SK-N-SH treated with all-trans-retinoic acid at 6 μM for 48 hours (cell line): ENCODE data around the gene SRPRA.

ENCODE experiments used
- ATAC-seq: fragments of 200-7000 bp; cut with Tn5 transposase; 3 replicates; pipeline ENCODE4 v1.9.1; 2020; ENCODE audit warnings: mild to moderate bottlenecking, moderate library complexity
- ARNTL ChIP-seq: fragments of 450-650 bp; formaldehyde crosslinking; IDR thresholded peaks from 2 replicates; pipeline ENCODE4 v1.5.0; 2020; ENCODE audit warnings: low read depth, mild to moderate bottlenecking, moderate library complexity, borderline replicate concordance
- BACH2 ChIP-seq: fragments of 250-450 bp; sonication (Bioruptor Pico); IDR thresholded peaks from 2 replicates; pipeline ENCODE4 v1.9.0; 2021; ENCODE audit warnings: mild to moderate bottlenecking, borderline replicate concordance
- CREB5 ChIP-seq: fragments of 250-450 bp; sonication (Bioruptor Pico); IDR thresholded peaks from 2 replicates; pipeline ENCODE4 v1.5.1; 2020; ENCODE audit warnings: low read depth, mild to moderate bottlenecking, moderate library complexity
- CSDC2 ChIP-seq: fragments of 250-450 bp; sonication (Bioruptor Pico); IDR thresholded peaks from 2 replicates; pipeline ENCODE4 v1.5.0; 2020; ENCODE audit warnings: mild to moderate bottlenecking, moderate library complexity
- ESRRG ChIP-seq: fragments of 250-450 bp; sonication (Bioruptor Pico); IDR thresholded peaks from 2 replicates; pipeline ENCODE4 v1.6.1; 2021; ENCODE audit warnings: mild to moderate bottlenecking
- GLIS3 ChIP-seq: fragments of 250-450 bp; sonication (Bioruptor Pico); IDR thresholded peaks from 2 replicates; pipeline ENCODE4 v1.5.0; 2020; ENCODE audit warnings: mild to moderate bottlenecking, moderate library complexity
- ISL1 ChIP-seq: fragments of 250-450 bp; sonication (Bioruptor Pico); IDR thresholded peaks from 2 replicates; pipeline ENCODE4 v2.1.2; 2022; ENCODE audit warnings: mild to moderate bottlenecking, moderate library complexity
- OSR1 ChIP-seq: fragments of 250-450 bp; sonication (Bioruptor Pico); IDR thresholded peaks from 2 replicates; pipeline ENCODE4 v1.8.0; 2022; ENCODE audit warnings: moderate library complexity, mild to moderate bottlenecking, inconsistent platforms
- POU6F1 ChIP-seq: fragments of 250-450 bp; sonication (Bioruptor Pico); IDR thresholded peaks from 2 replicates; pipeline ENCODE4 v1.8.0; 2021; ENCODE audit warnings: low read depth, mild to moderate bottlenecking, moderate library complexity, borderline replicate concordance
- PPARA ChIP-seq: fragments of 250-450 bp; sonication (Bioruptor Pico); IDR thresholded peaks from 2 replicates; pipeline ENCODE4 v1.5.0; 2020; ENCODE audit warnings: mild to moderate bottlenecking, borderline replicate concordance
- RARB ChIP-seq: fragments of 250-450 bp; sonication (Bioruptor Pico); IDR thresholded peaks from 2 replicates; pipeline ENCODE4 v1.8.0; 2021; ENCODE audit warnings: mild to moderate bottlenecking, moderate library complexity
- SNAI2 ChIP-seq: fragments of 250-450 bp; sonication (Bioruptor Pico); IDR thresholded peaks from 2 replicates; pipeline ENCODE4 v1.5.0; 2020; ENCODE audit warnings: mild to moderate bottlenecking, moderate library complexity
- TCF4 ChIP-seq: fragments of 250-450 bp; sonication (Bioruptor Pico); IDR thresholded peaks from 2 replicates; pipeline ENCODE4 v1.8.0; 2021; ENCODE audit warnings: mild to moderate bottlenecking, moderate library complexity, borderline replicate concordance
- TOX ChIP-seq: fragments of 250-450 bp; sonication (Bioruptor Pico); IDR thresholded peaks from 2 replicates; pipeline ENCODE4 v1.8.0; 2021; ENCODE audit warnings: mild to moderate bottlenecking, moderate library complexity, borderline replicate concordance
- TSHZ2 ChIP-seq: fragments of 250-450 bp; sonication (Bioruptor Pico); IDR thresholded peaks from 2 replicates; pipeline ENCODE4 v1.5.0; 2020; ENCODE audit warnings: mild to moderate bottlenecking, moderate library complexity
- ZC3H10 ChIP-seq: fragments of 250-450 bp; sonication (Bioruptor Pico); IDR thresholded peaks from 2 replicates; pipeline ENCODE4 v1.5.1; 2021; ENCODE audit warnings: mild to moderate bottlenecking, moderate library complexity
- ZFP3 ChIP-seq: fragments of 250-450 bp; sonication (Bioruptor Pico); IDR thresholded peaks from 2 replicates; pipeline ENCODE4 v1.5.0; 2020; ENCODE audit warnings: mild to moderate bottlenecking, moderate library complexity
- ZFP30 ChIP-seq: fragments of 450-650 bp; formaldehyde crosslinking; IDR thresholded peaks from 2 replicates; pipeline ENCODE4 v1.5.0; 2022; ENCODE audit warnings: mild to moderate bottlenecking, moderate library complexity
- ZNF565 ChIP-seq: fragments of 450-650 bp; formaldehyde crosslinking; conservative IDR thresholded peaks from 2 replicates; pipeline ENCODE4 v1.5.0; 2020; ENCODE audit warnings: low read depth, mild to moderate bottlenecking, moderate library complexity
- ZNF70 ChIP-seq: fragments of 450-650 bp; formaldehyde crosslinking; IDR thresholded peaks from 2 replicates; pipeline ENCODE4 v1.5.0; 2020; ENCODE audit warnings: mild to moderate bottlenecking, moderate library complexity
- ZNF8 ChIP-seq: fragments of 450-650 bp; formaldehyde crosslinking; IDR thresholded peaks from 2 replicates; pipeline ENCODE4 v1.5.0; 2020; ENCODE audit warnings: mild to moderate bottlenecking, moderate library complexity
- TF ChIP-seq, protein P1 (sequence below): fragments of 250-450 bp; sonication (Bioruptor Pico); IDR thresholded peaks from 2 replicates; pipeline ENCODE4 v1.5.1; 2021; ENCODE audit warnings: mild to moderate bottlenecking, moderate library complexity

SRPRA gene

GRCh38 chr11:126317432-126317755 is 48.7 kb upstream of the SRPRA start:
- ATAC-seq = peak; percentile 19; the same call in 2 of the 3 replicates
- TF ChIP-seq ZNF70 (CRISPR knock-in tag) = no peak
- TF ChIP-seq ZFP30 = no peak

- ATAC-seq = no peak
- TF ChIP-seq OSR1 (CRISPR knock-in tag) = no peak
- no peak for TF ChIP-seq ZFP30
- no peak for TF ChIP-seq ARNTL (CRISPR knock-in tag)
- TF ChIP-seq ZC3H10 (CRISPR knock-in tag) = no peak
- no peak for TF ChIP-seq TOX (CRISPR knock-in tag)
- no peak for TF ChIP-seq ZNF8 (CRISPR knock-in tag)
- no peak for TF ChIP-seq ZNF565 (CRISPR knock-in tag)
- TF ChIP-seq ISL1 (CRISPR knock-in tag) = no peak
- TF ChIP-seq CREB5 = no peak
- no peak for TF ChIP-seq RARB (CRISPR knock-in tag)
- no peak for TF ChIP-seq ZNF70 (CRISPR knock-in tag)
- TF ChIP-seq TSHZ2 (CRISPR knock-in tag) = no peak
- no peak for TF ChIP-seq CSDC2 (CRISPR knock-in tag)
- no peak for TF ChIP-seq SNAI2 (CRISPR knock-in tag)
- TF ChIP-seq, all 23 proteins: peak for 0
Observed at GRCh38 chr11:126313826-126314225, 45.1 kb upstream of the SRPRA start.

DNA sequence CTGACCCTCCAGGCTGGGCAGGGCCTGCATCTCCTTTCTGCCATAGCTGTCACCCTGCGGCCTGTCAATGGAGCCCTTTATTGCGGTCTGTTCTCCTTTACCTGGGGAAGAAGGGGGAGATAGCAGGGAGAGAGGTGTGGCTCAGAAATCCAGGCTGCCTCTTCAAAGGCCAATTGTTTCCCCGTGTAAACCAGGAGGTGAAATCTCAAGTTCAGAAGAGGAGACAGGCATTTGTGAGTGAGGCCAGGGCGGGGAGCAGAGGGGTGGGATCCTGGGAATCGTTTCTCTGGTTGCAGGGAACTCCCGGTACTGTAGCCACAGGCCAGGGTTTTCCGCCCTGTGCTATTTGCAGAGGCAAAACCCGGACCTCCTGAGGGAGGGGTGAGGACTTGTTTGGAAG is 44.3 kb upstream of the SRPRA start:
- no peak for ATAC-seq
- TF ChIP-seq ZFP3 (CRISPR knock-in tag) (no peak), POU6F1 (no peak), BACH2 (CRISPR knock-in tag) (no peak), RARB (CRISPR knock-in tag) (no peak), GLIS3 (CRISPR knock-in tag) (no peak), TOX (CRISPR knock-in tag) (no peak), TCF4 (CRISPR knock-in tag) (no peak), SNAI2 (CRISPR knock-in tag) (no peak), CREB5 (no peak), TSHZ2 (CRISPR knock-in tag) (no peak), PPARA (no peak), ESRRG (no peak), ZFP30 (no peak), ARNTL (CRISPR knock-in tag) (no peak), ZNF8 (CRISPR knock-in tag) (no peak), ZC3H10 (CRISPR knock-in tag) (no peak), CSDC2 (CRISPR knock-in tag) (no peak)
- TF ChIP-seq, protein P1, sequence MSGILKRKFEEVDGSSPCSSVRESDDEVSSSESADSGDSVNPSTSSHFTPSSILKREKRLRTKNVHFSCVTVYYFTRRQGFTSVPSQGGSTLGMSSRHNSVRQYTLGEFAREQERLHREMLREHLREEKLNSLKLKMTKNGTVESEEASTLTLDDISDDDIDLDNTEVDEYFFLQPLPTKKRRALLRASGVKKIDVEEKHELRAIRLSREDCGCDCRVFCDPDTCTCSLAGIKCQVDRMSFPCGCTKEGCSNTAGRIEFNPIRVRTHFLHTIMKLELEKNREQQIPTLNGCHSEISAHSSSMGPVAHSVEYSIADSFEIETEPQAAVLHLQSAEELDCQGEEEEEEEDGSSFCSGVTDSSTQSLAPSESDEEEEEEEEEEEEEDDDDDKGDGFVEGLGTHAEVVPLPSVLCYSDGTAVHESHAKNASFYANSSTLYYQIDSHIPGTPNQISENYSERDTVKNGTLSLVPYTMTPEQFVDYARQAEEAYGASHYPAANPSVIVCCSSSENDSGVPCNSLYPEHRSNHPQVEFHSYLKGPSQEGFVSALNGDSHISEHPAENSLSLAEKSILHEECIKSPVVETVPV (CRISPR knock-in tag) = no peak
